Common myeloid progenitor, CD34-positive (primary cell): Measurements from ENCODE around the gene KISS1.
A peak's percentile ranks its signal among the peaks of the same experiment; 100 is the strongest.

ENCODE experiments used
- CTCF ChIA-PET: fragments of 350-600 bp; sonication (Branson Sonifier 250); formaldehyde crosslinking; loops from one replicate; lab custom pipeline; 2021; ENCODE audit warnings: antibody characterized with exemption; lab: Charles Lee
- POLR2A ChIA-PET: fragments of 350-600 bp; sonication (Branson Sonifier 250); formaldehyde crosslinking; loops from one replicate; lab custom pipeline; 2021; ENCODE audit warnings: antibody characterized with exemption; lab: Charles Lee
- DNase-seq, 3 donors: peaks; one replicate each; pipeline versions ENCODE4 v3.0.0 to v3.0.0-alpha.2; 2013
- H3K27ac ChIP-seq, 2 experiments: 1 replicate in 1 of 2; 2 replicates in 1 of 2; pipeline ENCODE4 v1.7.0; 2013; ENCODE audit warnings: inconsistent platforms in 2 of 2, low read length in 2 of 2, mild to moderate bottlenecking in 2 of 2, low read depth in 1 of 2, moderate library complexity in 1 of 2; ENCODE audit not compliant: severe bottlenecking in 2 of 2, insufficient read depth in 1 of 2, poor library complexity in 1 of 2
- H3K27me3 ChIP-seq, 5 experiments: replicated peaks in 2 of 5; 1 replicate in 3 of 5; 2 replicates in 2 of 5; pipeline versions ENCODE4 v1.6.1 to v1.7.0; 2013; ENCODE audit warnings: low read length in 4 of 5, mild to moderate bottlenecking in 2 of 5, moderate library complexity in 2 of 5, inconsistent platforms in 1 of 5; ENCODE audit not compliant: insufficient read depth in 5 of 5, control insufficient read depth in 4 of 5
- H3K36me3 ChIP-seq, 4 experiments: 1 replicate in 2 of 4; 2 replicates in 2 of 4; pipeline versions ENCODE4 v1.6.1 to v1.7.0; 2013; ENCODE audit warnings: low read length in 3 of 4, control low read depth in 1 of 4, mild to moderate bottlenecking in 1 of 4; ENCODE audit not compliant: control insufficient read depth in 4 of 4, insufficient read depth in 4 of 4
- H3K4me1 ChIP-seq, 4 experiments: 1 replicate in 3 of 4; 2 replicates in 1 of 4; pipeline versions ENCODE4 v1.6.1 to v1.7.1; 2013; ENCODE audit warnings: low read length in 3 of 4, mild to moderate bottlenecking in 3 of 4, control low read depth in 1 of 4, inconsistent platforms in 1 of 4, moderate library complexity in 1 of 4; ENCODE audit not compliant: control insufficient read depth in 4 of 4, insufficient read depth in 4 of 4; ENCODE audit errors: control extremely low read depth in 1 of 4
- H3K4me3 ChIP-seq, 7 experiments: 1 replicate in 4 of 7; 2 replicates in 3 of 7; pipeline versions ENCODE4 v1.5.1 to v1.7.0; 2013; ENCODE audit warnings: mild to moderate bottlenecking in 7 of 7, low read length in 6 of 7, moderate library complexity in 6 of 7, inconsistent platforms in 2 of 7, low read depth in 2 of 7, control low read depth in 1 of 7; ENCODE audit not compliant: insufficient read depth in 4 of 7, control insufficient read depth in 1 of 7; ENCODE audit errors: extremely low read depth in 1 of 7
- H3K9me3 ChIP-seq, 5 experiments: 1 replicate in 4 of 5; 2 replicates in 1 of 5; pipeline versions ENCODE4 v1.6.1 to v1.7.1; 2013; ENCODE audit warnings: low read length in 4 of 5, mild to moderate bottlenecking in 2 of 5, inconsistent platforms in 1 of 5, low read depth in 1 of 5, moderate library complexity in 1 of 5; ENCODE audit not compliant: control insufficient read depth in 4 of 5, insufficient read depth in 2 of 5; ENCODE audit errors: control extremely low read depth in 1 of 5
- WGBS: methylation state at CpG from one replicate; pipeline ENCODE4 v1.1.5; 2013; ENCODE audit not compliant: insufficient coverage; 5-methylcytosine and 5-hydroxymethylcytosine counted together

The KISS1 gene

GRCh38 chr1:204186597-204186996, 9.7 kb downstream of the KISS1 start:
- H3K27me3 ChIP-seq, result no peaks in the 10 kb centered on the region
- H3K27ac ChIP-seq, result no peak overlapping the region
- peaks cover 6 to 33% (median 23%) of the 10 kb centered on the region in 4 experiments for H3K4me1 ChIP-seq
- no peaks in the 10 kb centered on the region for H3K36me3 ChIP-seq
- ChIA-PET POLR2A (no interaction called here), CTCF (interaction anchor here (1.0 to 11.4 kb wide), 2 partner anchors 20 to 22 kb away, joined by 6 to 180 read pairs; partner anchors contain the start of gene REN)
- no peak overlapping the region for H3K4me3 ChIP-seq
- no peak for DNase-seq
- 98% methylated on average over 9 of the region's 10 CpGs for WGBS
- H3K9me3 ChIP-seq, result no peaks in the 10 kb centered on the region

GRCh38 chr1:204181116-204181515, 15.2 kb downstream of the KISS1 start:
- no peak for DNase-seq
- H3K36me3 ChIP-seq, result no peaks in the 10 kb centered on the region
- peaks cover 0 to 31% (median 25%) of the 10 kb centered on the region in 4 experiments for H3K4me1 ChIP-seq
- ChIA-PET CTCF (interaction anchor here (1.0 to 11.4 kb wide), 4 partner anchors 9 to 17 kb away, joined by 3 to 108 read pairs (median 10); partner anchors contain the start of gene REN), POLR2A (no interaction called here)
- H3K27ac ChIP-seq, result no peak overlapping the region
- H3K9me3 ChIP-seq, result peaks cover 0 to 5% (median 0%) of the 10 kb centered on the region in 5 experiments
- H3K27me3 ChIP-seq, result no peaks in the 10 kb centered on the region
- no peak overlapping the region for H3K4me3 ChIP-seq
- WGBS, result no CpG with 5 or more reads among the region's 1 CpG

GRCh38 chr1:204180133-204180532, 16.2 kb downstream of the KISS1 start:
- Histone ChIP-seq H3K4me3 (no peak overlapping the region), H3K36me3 (no peaks in the 10 kb centered on the region), H3K9me3 (peaks cover 0 to 5% (median 0%) of the 10 kb centered on the region in 5 experiments), H3K27me3 (no peaks in the 10 kb centered on the region), H3K27ac (no peak overlapping the region), H3K4me1 (peaks cover 0 to 32% (median 26%) of the 10 kb centered on the region in 4 experiments)
- WGBS, result 95% methylated on average over 6 of the region's 6 CpGs
- CTCF ChIA-PET, result interaction anchor here (1.4 to 11.4 kb wide), 4 partner anchors 10 to 184 kb away, joined by 3 to 108 read pairs (median 10); partner anchors contain the start of gene REN
- no peak for DNase-seq
- POLR2A ChIA-PET, result interaction anchor here (0.6 kb wide), 1 partner anchor 419 kb away, joined by 4 read pairs; no protein-coding TSS in a partner anchor

- H3K27ac ChIP-seq, result no peak overlapping the region
- no peaks in the 10 kb centered on the region for H3K27me3 ChIP-seq
- POLR2A ChIA-PET, result no interaction called here
- H3K9me3 ChIP-seq, result peaks cover 0 to 5% (median 0%) of the 10 kb centered on the region in 5 experiments
- no peak overlapping the region for H3K4me3 ChIP-seq
- CTCF ChIA-PET, result interaction anchor here (0.7 to 11.4 kb wide), 7 partner anchors 9 to 185 kb away, joined by 3 to 108 read pairs (median 7); partner anchors contain the start of gene REN
- no peaks in the 10 kb centered on the region for H3K36me3 ChIP-seq
- H3K4me1 ChIP-seq, result peaks cover 0 to 32% (median 26%) of the 10 kb centered on the region in 4 experiments
- peak in 2 of 3 donors; percentile 64 to 73 for DNase-seq
- 75% methylated on average over 6 of the region's 7 CpGs for WGBS
Observed at GRCh38 chr1:204178487-204179281, 17.6 kb downstream of the KISS1 start.

- ChIA-PET POLR2A (no interaction called here), CTCF (interaction anchor here (0.7 to 19.3 kb wide), 7 partner anchors 12 to 119 kb away, joined by 3 to 265 read pairs (median 7); partner anchors contain the start of gene REN)
- DNase-seq, result peak; percentile 49 to 68 (median 56)
- H3K4me3 ChIP-seq, result no peak overlapping the region
- no peak overlapping the region for H3K27ac ChIP-seq
- H3K4me1 ChIP-seq, result peaks cover 0 to 32% (median 26%) of the 10 kb centered on the region in 4 experiments
- no peaks in the 10 kb centered on the region for H3K27me3 ChIP-seq
- H3K36me3 ChIP-seq, result no peaks in the 10 kb centered on the region
- peaks cover 0 to 5% (median 0%) of the 10 kb centered on the region in 5 experiments for H3K9me3 ChIP-seq
- WGBS, result 20% methylated on average over 4 of the region's 4 CpGs
Observed at GRCh38 chr1:204177133-204177532, 19.2 kb downstream of the KISS1 start.

GRCh38 chr1:204176049-204176448, 20.2 kb downstream of the KISS1 start:
- POLR2A ChIA-PET, result interaction anchor here (1.0 kb wide), 1 partner anchor 9 kb away, joined by 4 read pairs; no protein-coding TSS in a partner anchor
- CTCF ChIA-PET, result interaction anchor here (0.6 to 19.3 kb wide), 9 partner anchors 11 to 223 kb away, joined by 3 to 265 read pairs (median 3); partner anchors contain the start of gene REN
- DNase-seq, result no peak
- H3K4me3 ChIP-seq, result no peak overlapping the region
- H3K27me3 ChIP-seq, result no peaks in the 10 kb centered on the region
- no peak overlapping the region for H3K27ac ChIP-seq
- peaks cover 0 to 30% (median 26%) of the 10 kb centered on the region in 4 experiments for H3K4me1 ChIP-seq
- peaks cover 0 to 8% (median 3%) of the 10 kb centered on the region in 5 experiments for H3K9me3 ChIP-seq
- 100% methylated on average over 1 of the region's 5 CpGs for WGBS
- H3K36me3 ChIP-seq, result no peaks in the 10 kb centered on the region
